Measurements from ENCODE around the gene CNNM4. TPM values are rescaled to one million over a fixed set of nuclear protein-coding genes. Genes with fewer than 3 reads are reported as not detected.

CNNM4 gene
- total and polyA plus RNA-seq, 4 donors: 0.82 to 2.3 (median 2.1) TPM

- TF ChIP-seq EGR1 (IDR thresholded peaks at IDR 0.05; ENCODE audit: low read depth in 2 of 2) (no peak), ZBTB33 (IDR thresholded peaks at IDR 0.05) (no peak)
- 97% methylated on average over 14 of the region's 14 CpGs for WGBS
- Histone ChIP-seq H3K36me3 (ENCODE audit: control insufficient read depth in 4 of 4, insufficient read depth in 3 of 4, low read depth in 1 of 4, low read length in 3 of 4) (peaks cover 17 to 43% (median 29%) of the 10 kb centered on the region in 4 donors), H3K27ac (ENCODE audit: low read depth in 1 of 2, low read length in 2 of 2) (no peak overlapping the region), H3K4me3 (ENCODE audit: low read depth in 1 of 3, low read length in 3 of 3) (no peak overlapping the region), H3K9ac (ENCODE audit: low read depth in 1 of 2, low read length in 2 of 2) (no peak overlapping the region), H3K4me1 (ENCODE audit: control insufficient read depth in 4 of 4, insufficient read depth in 4 of 4, low read length in 3 of 4) (peaks cover 15 to 46% (median 42%) of the 10 kb centered on the region in 4 donors), H3K27me3 (ENCODE audit: control insufficient read depth in 4 of 4, insufficient read depth in 4 of 4, low read length in 3 of 4) (no peaks in the 10 kb centered on the region), H3K9me3 (ENCODE audit: control insufficient read depth in 4 of 4, low read length in 3 of 4) (no peaks in the 10 kb centered on the region)
- DNase-seq (ENCODE audit: low spot score): no peak
Observed at GRCh38 chr2:96828436-96828835, 67.7 kb downstream of the CNNM4 start.

GRCh38 chr2:96828874-96829273, 68.2 kb downstream of the CNNM4 start:
- no peak overlapping the region for H3K9ac ChIP-seq (ENCODE audit: low read depth in 1 of 2, low read length in 2 of 2)
- WGBS: 98% methylated on average over 13 of the region's 13 CpGs
- no peak overlapping the region for H3K4me3 ChIP-seq (ENCODE audit: low read depth in 1 of 3, low read length in 3 of 3)
- no peak for DNase-seq (ENCODE audit: low spot score)
- peaks cover 17 to 43% (median 28%) of the 10 kb centered on the region in 4 donors for H3K36me3 ChIP-seq (ENCODE audit: control insufficient read depth in 4 of 4, insufficient read depth in 3 of 4, low read depth in 1 of 4, low read length in 3 of 4)
- TF ChIP-seq NR2F2 (IDR thresholded peaks at IDR 0.05) (no peak), HNF4A (conservative IDR thresholded peaks at IDR 0.05) (no peak), CTCF (IDR thresholded peaks at IDR 0.05; ENCODE audit: low read depth, low read length, missing input control) (no peak), FOXA1 (IDR thresholded peaks at IDR 0.05) (no peak), REST (IDR thresholded peaks at IDR 0.05) (no peak)
- H3K4me1 ChIP-seq (ENCODE audit: control insufficient read depth in 4 of 4, insufficient read depth in 4 of 4, low read length in 3 of 4): peaks cover 15 to 46% (median 42%) of the 10 kb centered on the region in 4 donors
- no peak overlapping the region for H3K27ac ChIP-seq (ENCODE audit: low read depth in 1 of 2, low read length in 2 of 2)
- no peaks in the 10 kb centered on the region for H3K9me3 ChIP-seq (ENCODE audit: control insufficient read depth in 4 of 4, low read length in 3 of 4)
- no peaks in the 10 kb centered on the region for H3K27me3 ChIP-seq (ENCODE audit: control insufficient read depth in 4 of 4, insufficient read depth in 4 of 4, low read length in 3 of 4)

GRCh38 chr2:96830044-96830562, 69.4 kb downstream of the CNNM4 start:
- no peaks in the 10 kb centered on the region for H3K27me3 ChIP-seq (ENCODE audit: control insufficient read depth in 4 of 4, insufficient read depth in 4 of 4, low read length in 3 of 4)
- peaks cover 13 to 47% (median 27%) of the 10 kb centered on the region in 4 donors for H3K36me3 ChIP-seq (ENCODE audit: control insufficient read depth in 4 of 4, insufficient read depth in 3 of 4, low read depth in 1 of 4, low read length in 3 of 4)
- no peak overlapping the region for H3K4me3 ChIP-seq (ENCODE audit: low read depth in 1 of 3, low read length in 3 of 3)
- no peak overlapping the region for H3K9ac ChIP-seq (ENCODE audit: low read depth in 1 of 2, low read length in 2 of 2)
- H3K9me3 ChIP-seq (ENCODE audit: control insufficient read depth in 4 of 4, low read length in 3 of 4): no peaks in the 10 kb centered on the region
- no peak overlapping the region for H3K27ac ChIP-seq (ENCODE audit: low read depth in 1 of 2, low read length in 2 of 2)
- DNase-seq (ENCODE audit: low spot score): no peak
- H3K4me1 ChIP-seq (ENCODE audit: control insufficient read depth in 4 of 4, insufficient read depth in 4 of 4, low read length in 3 of 4): peaks cover 15 to 43% (median 41%) of the 10 kb centered on the region in 4 donors
- 41% methylated on average over 5 of the region's 5 CpGs for WGBS
- no peak for TF ChIP-seq ZBTB33 (IDR thresholded peaks at IDR 0.05)
- TF ChIP-seq RXRA (IDR thresholded peaks at IDR 0.05): no peak
- TF ChIP-seq TAF1 (conservative IDR thresholded peaks at IDR 0.05): no peak
- TF ChIP-seq FOXA2 (IDR thresholded peaks at IDR 0.05): no peak
- TF ChIP-seq SP1 (IDR thresholded peaks at IDR 0.05): no peak
- no peak for TF ChIP-seq JUND (IDR thresholded peaks at IDR 0.05)
- no peak for TF ChIP-seq ATF3 (IDR thresholded peaks at IDR 0.05)
- TF ChIP-seq GABPA (IDR thresholded peaks at IDR 0.05 in 1 of 2, conservative IDR thresholded peaks at IDR 0.05 in 1 of 2): no peak
- TF ChIP-seq REST (IDR thresholded peaks at IDR 0.05): no peak
